Thyroid gland (tissue), 4 donors: ENCODE measurements around the gene MED16.

Experiments used
- CTCF ChIP-seq, 6 experiments: fragments of 200-600 bp in 3 of 6; fragments of 450-650 bp in 3 of 6; sonication (generic) in 3 of 6; IDR thresholded peaks; one replicate each; pipeline ENCODE4 v1.5.1; 2016 to 2019; ENCODE audit warnings: antibody characterized with exemption in 6 of 6, mild to moderate bottlenecking in 2 of 6, inconsistent platforms in 1 of 6, moderate library complexity in 1 of 6
- POLR2A ChIP-seq, 2 donors: fragments of 450-650 bp; IDR thresholded peaks; one replicate each; pipeline ENCODE4 v1.6.1; 2017; ENCODE audit warnings: antibody characterized with exemption in 2 of 2, mild to moderate bottlenecking in 2 of 2, moderate library complexity in 1 of 2

GRCh38 chr19:924553-925086 is 31.6 kb upstream of the MED16 start:
- TF ChIP-seq POLR2A (IDR thresholded peaks at IDR 0.05) (no peak), CTCF (IDR thresholded peaks at IDR 0.05) (no peak)
